Calu3 (cell line): Measurements from ENCODE around the gene MYO1C. TPM values are rescaled to one million over a fixed set of nuclear protein-coding genes. Genes with fewer than 3 reads are reported as not detected.

Source experiments
- BruUV-seq: library from RNA; stranded (reverse); fragments of 400-500 nt; replicated peaks from 2 replicates; lab custom pipeline; 2021; lab: Mats Ljungman, UMichigan
- CTCF ChIA-PET: fragments of 300-600 bp; sonication (Branson Sonifier 250); formaldehyde crosslinking; loops from one replicate; lab custom pipeline; 2022; ENCODE audit warnings: antibody characterized with exemption; lab: Charles Lee
- DNase-seq: peaks from one replicate; pipeline ENCODE4 v3.0.0; 2022
- H3K27ac Mint-ChIP-seq: one replicate; pipeline ENCODE4 v1.8.0; 2022; ENCODE audit warnings: mixed read lengths; ENCODE audit not compliant: unreplicated experiment
- H3K27me3 Mint-ChIP-seq: one replicate; pipeline ENCODE4 v1.8.0; 2022; ENCODE audit warnings: mixed read lengths; ENCODE audit not compliant: unreplicated experiment
- H3K36me3 Mint-ChIP-seq: one replicate; pipeline ENCODE4 v1.8.0; 2022; ENCODE audit warnings: mild to moderate bottlenecking, moderate library complexity, mixed read lengths; ENCODE audit not compliant: insufficient read depth, unreplicated experiment
- H3K4me1 Mint-ChIP-seq: one replicate; pipeline ENCODE4 v1.8.0; 2022; ENCODE audit warnings: mild to moderate bottlenecking, low read depth, mixed read lengths; ENCODE audit not compliant: unreplicated experiment
- H3K4me3 Mint-ChIP-seq: one replicate; pipeline ENCODE4 v1.8.0; 2022; ENCODE audit warnings: mild to moderate bottlenecking, low read depth, moderate library complexity, mixed read lengths; ENCODE audit not compliant: unreplicated experiment
- H3K9me3 Mint-ChIP-seq: one replicate; pipeline ENCODE4 v1.8.0; 2022; ENCODE audit warnings: low read depth, mixed read lengths; ENCODE audit not compliant: unreplicated experiment
- intact Hi-C: fragments of 100-400 bp; cut with micrococcal nuclease; formaldehyde crosslinking; loops from one replicate; pipeline ENCODE4 v1.10.0; 2022; ENCODE audit not compliant: unreplicated experiment
- total RNA-seq: library from RNA; stranded (reverse); gene quantifications from 2 replicates; pipeline ENCODE4 v1.2.3, GENCODE V29; 2022
- TF ChIP-seq, protein P1 (sequence below): fragments of 200-600 bp; IDR thresholded peaks from one replicate; pipeline ENCODE4 v1.8.0; 2022; ENCODE audit warnings: antibody characterized with exemption; ENCODE audit not compliant: unreplicated experiment

MYO1C gene
- total RNA-seq, 1 experiment from 2014 or later, result 117 TPM

DNA sequence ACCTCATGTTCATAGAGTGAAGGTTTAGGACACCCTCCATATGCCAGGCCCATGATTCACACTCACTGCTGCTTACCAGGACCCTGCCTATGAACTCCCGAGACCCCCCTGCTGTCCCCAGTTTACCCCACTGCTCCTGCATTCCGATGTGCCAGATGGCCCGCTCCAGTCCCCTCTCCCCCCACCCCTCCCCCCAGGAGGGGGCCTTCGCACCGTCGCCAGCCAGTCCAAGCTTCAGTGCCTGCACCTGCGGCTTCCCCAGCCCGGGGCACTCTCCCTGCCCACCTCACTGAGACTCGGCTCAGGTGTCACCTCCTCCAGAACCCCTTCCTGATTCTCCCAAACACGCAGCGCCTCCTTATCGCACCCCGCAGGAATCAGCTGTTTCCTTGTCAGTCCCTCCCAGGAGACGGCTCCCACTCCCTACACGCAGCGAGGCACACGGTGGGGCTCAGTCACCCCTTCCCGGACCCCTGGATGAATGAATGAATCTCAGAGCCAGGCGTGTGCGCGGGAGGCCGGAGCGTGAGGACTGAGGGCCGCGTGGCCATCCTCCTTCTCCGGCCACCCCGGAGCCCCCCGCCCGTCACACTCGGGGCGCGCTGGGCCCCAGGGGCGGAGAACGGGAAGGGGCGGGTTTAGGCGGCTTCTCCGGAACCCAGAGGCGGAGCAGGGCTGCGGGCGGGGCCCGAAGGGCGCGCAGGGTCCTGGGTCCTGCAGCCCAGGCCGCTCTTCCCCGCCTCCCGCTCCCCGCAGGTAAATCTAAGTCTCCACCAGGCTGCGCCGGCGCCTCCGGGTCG is 1.6 kb downstream of the MYO1C start:
- DNase-seq, result peak; percentile 64
- CTCF ChIA-PET, result no interaction called here
- Mint-ChIP-seq H3K9me3 (no peaks in the 10 kb centered on the region), H3K36me3 (peaks cover 50% of the 10 kb centered on the region), H3K27me3 (no peaks in the 10 kb centered on the region), H3K4me3 (peak overlapping the region; percentile 77), H3K4me1 (peaks cover 9% of the 10 kb centered on the region), H3K27ac (peak overlapping the region; percentile 43)
- BruUV-seq, result no TSS peak
- intact Hi-C loops, result no loop called here
- TF ChIP-seq, protein P1, sequence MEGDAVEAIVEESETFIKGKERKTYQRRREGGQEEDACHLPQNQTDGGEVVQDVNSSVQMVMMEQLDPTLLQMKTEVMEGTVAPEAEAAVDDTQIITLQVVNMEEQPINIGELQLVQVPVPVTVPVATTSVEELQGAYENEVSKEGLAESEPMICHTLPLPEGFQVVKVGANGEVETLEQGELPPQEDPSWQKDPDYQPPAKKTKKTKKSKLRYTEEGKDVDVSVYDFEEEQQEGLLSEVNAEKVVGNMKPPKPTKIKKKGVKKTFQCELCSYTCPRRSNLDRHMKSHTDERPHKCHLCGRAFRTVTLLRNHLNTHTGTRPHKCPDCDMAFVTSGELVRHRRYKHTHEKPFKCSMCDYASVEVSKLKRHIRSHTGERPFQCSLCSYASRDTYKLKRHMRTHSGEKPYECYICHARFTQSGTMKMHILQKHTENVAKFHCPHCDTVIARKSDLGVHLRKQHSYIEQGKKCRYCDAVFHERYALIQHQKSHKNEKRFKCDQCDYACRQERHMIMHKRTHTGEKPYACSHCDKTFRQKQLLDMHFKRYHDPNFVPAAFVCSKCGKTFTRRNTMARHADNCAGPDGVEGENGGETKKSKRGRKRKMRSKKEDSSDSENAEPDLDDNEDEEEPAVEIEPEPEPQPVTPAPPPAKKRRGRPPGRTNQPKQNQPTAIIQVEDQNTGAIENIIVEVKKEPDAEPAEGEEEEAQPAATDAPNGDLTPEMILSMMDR, result no peak

DNA sequence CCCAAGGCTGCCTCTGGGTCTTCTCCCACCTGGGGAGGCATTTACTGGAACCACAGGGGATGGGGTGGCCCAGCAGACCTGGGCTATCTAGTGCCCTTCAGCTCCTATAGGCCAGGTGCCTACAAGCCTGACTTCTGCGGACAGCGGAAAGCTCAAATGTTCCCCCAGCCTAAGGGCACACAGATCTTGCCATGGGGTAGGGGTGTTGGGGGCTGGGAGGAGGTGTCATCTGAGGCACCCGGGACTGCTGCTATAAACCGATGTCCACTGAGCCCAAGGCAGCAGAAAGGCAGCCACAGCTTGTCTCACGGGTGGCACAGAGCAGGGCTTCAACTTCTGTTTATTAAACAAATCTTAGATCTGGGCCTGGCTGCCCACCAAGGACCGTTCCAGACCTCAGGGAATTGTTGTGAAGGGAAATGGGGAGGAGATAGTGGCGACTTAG is 3.6 kb downstream of the MYO1C start:
- CTCF ChIA-PET, result interaction anchor here (1.2 kb wide), 1 partner anchor 27 kb away, joined by 3 read pairs; no protein-coding TSS in a partner anchor
- Mint-ChIP-seq H3K4me1 (peaks cover 9% of the 10 kb centered on the region), H3K4me3 (peak overlapping the region; percentile 73), H3K36me3 (peaks cover 65% of the 10 kb centered on the region), H3K27me3 (no peaks in the 10 kb centered on the region), H3K27ac (no peak overlapping the region), H3K9me3 (no peaks in the 10 kb centered on the region)
- intact Hi-C loops, result no loop called here
- TF ChIP-seq, protein P1, result no peak
- no peak for DNase-seq
- no TSS peak for BruUV-seq

GRCh38 chr17:1487939-1488825 is 4.3 kb downstream of the MYO1C start:
- H3K4me1 Mint-ChIP-seq, result peaks cover 9% of the 10 kb centered on the region
- H3K27ac Mint-ChIP-seq, result peak overlapping the region; percentile 74
- H3K36me3 Mint-ChIP-seq, result peaks cover 65% of the 10 kb centered on the region
- intact Hi-C loops, result no loop called here
- H3K27me3 Mint-ChIP-seq, result no peaks in the 10 kb centered on the region
- H3K9me3 Mint-ChIP-seq, result no peaks in the 10 kb centered on the region
- BruUV-seq, result TSS peak; percentile 49
- TF ChIP-seq, protein P1, result no peak
- CTCF ChIA-PET, result interaction anchor here (1.2 kb wide), 1 partner anchor 27 kb away, joined by 3 read pairs; no protein-coding TSS in a partner anchor
- DNase-seq, result peak; percentile 83
- peak overlapping the region; percentile 73 for H3K4me3 Mint-ChIP-seq
